A673 (cell line): ENCODE measurements around the gene PAN2. TPM values are rescaled to one million over a fixed set of nuclear protein-coding genes. Genes with fewer than 3 reads are reported as not detected.
"Not testable (repeated sequence)": the region's sequence is repeated elsewhere in the genome, so short reads cannot be mapped to it uniquely, and the experiment has no call there.

Source experiments
- BruUV-seq: library from RNA; stranded (reverse); fragments of 400-500 nt; replicated peaks from 2 replicates; lab custom pipeline; 2021; lab: Mats Ljungman, UMichigan
- CTCF ChIA-PET: fragments of 300-600 bp; sonication (Branson Sonifier 250); formaldehyde crosslinking; loops from one replicate; lab custom pipeline; 2022; ENCODE audit warnings: antibody characterized with exemption; lab: Charles Lee
- POLR2A ChIA-PET: fragments of 300-600 bp; sonication (Branson Sonifier 250); formaldehyde crosslinking; loops from one replicate; lab custom pipeline; 2022; ENCODE audit warnings: antibody characterized with exemption; ENCODE audit not compliant: low non-redundant PET; lab: Charles Lee
- DNase-seq: peaks from one replicate; pipeline ENCODE4 v3.0.0-alpha.2; 2015; ENCODE audit warnings: low spot score
- H3K27ac ChIP-seq: fragments of 200-600 bp; sonication (generic); 2 replicates; pipeline ENCODE4 v1.5.1; 2016; ENCODE audit warnings: mixed run types, low read depth, mild to moderate bottlenecking, mixed read lengths, antibody characterized with exemption, low read length; ENCODE audit not compliant: poor library complexity, severe bottlenecking
- H3K27me3 ChIP-seq: fragments of 200-600 bp; sonication (generic); replicated peaks from 2 replicates; pipeline ENCODE4 v1.6.1; 2017; ENCODE audit warnings: mixed run types, low read depth, mild to moderate bottlenecking, mixed read lengths, antibody characterized with exemption, low read length; ENCODE audit not compliant: insufficient read depth, poor library complexity
- H3K36me3 ChIP-seq: fragments of 200-600 bp; sonication (generic); 2 replicates; pipeline ENCODE4 v1.6.1; 2016; ENCODE audit warnings: mixed run types, mild to moderate bottlenecking, mixed read lengths, antibody characterized with exemption, low read length; ENCODE audit not compliant: insufficient read depth, poor library complexity, severe bottlenecking
- H3K4me1 ChIP-seq: fragments of 200-600 bp; sonication (generic); 2 replicates; pipeline ENCODE4 v1.6.1; 2017; ENCODE audit warnings: mixed run types, mild to moderate bottlenecking, mixed read lengths, antibody characterized with exemption, low read length; ENCODE audit not compliant: insufficient read depth, poor library complexity, severe bottlenecking
- H3K4me3 ChIP-seq: fragments of 200-600 bp; sonication (generic); 2 replicates; pipeline ENCODE4 v1.5.1; 2016; ENCODE audit warnings: low read depth, mixed run types, mild to moderate bottlenecking, mixed read lengths, low read length; ENCODE audit not compliant: poor library complexity, severe bottlenecking
- H3K9me3 ChIP-seq: fragments of 200-600 bp; sonication (generic); 2 replicates; pipeline ENCODE4 v1.6.1; 2016; ENCODE audit warnings: mixed run types, low read depth, mild to moderate bottlenecking, mixed read lengths, antibody characterized with exemption, low read length; ENCODE audit not compliant: poor library complexity, severe bottlenecking
- CTCF ChIP-seq: fragments of 300-800, 200-600 bp; sonication (generic); conservative IDR thresholded peaks from 2 replicates; pipeline ENCODE4 v1.5.1; 2017; ENCODE audit warnings: low read depth, mild to moderate bottlenecking, antibody characterized with exemption, low read length, moderate library complexity, mixed read lengths
- EZH2 ChIP-seq: fragments of 200-600 bp; sonication (generic); IDR thresholded peaks from 2 replicates; pipeline ENCODE4 v1.6.1; 2017; ENCODE audit warnings: borderline replicate concordance, low read depth, mild to moderate bottlenecking, mixed read lengths, antibody characterized with exemption, low read length; ENCODE audit not compliant: poor library complexity, severe bottlenecking
- intact Hi-C: fragments of 100-400 bp; cut with micrococcal nuclease; formaldehyde crosslinking; loops from one replicate; pipeline ENCODE4 v1.10.0; 2022; ENCODE audit not compliant: unreplicated experiment
- total RNA-seq: library from RNA; stranded (reverse); gene quantifications from 2 replicates; pipeline ENCODE4 v1.2.3, GENCODE V29; 2021

Gene PAN2
- total RNA-seq, 1 experiment from 2014 or later, result 46.3 TPM

GRCh38 chr12:56338308-56339157, 4.7 kb upstream of the PAN2 start, which contains the start of gene IL23A:
Gene IL23A (plus strand): TSS chr12:56338884. CDS start chr12:56339045, 161 bp downstream.
- Histone ChIP-seq H3K36me3 (no peaks in the 10 kb centered on the region), H3K27ac (peak within 1 kb of the TSS; percentile 42), H3K27me3 (no peaks in the 10 kb centered on the region), H3K9me3 (no peaks in the 10 kb centered on the region), H3K4me3 (no peak within 1 kb of the TSS), H3K4me1 (no peaks in the 10 kb centered on the region)
- ChIA-PET POLR2A (no interaction called here), CTCF (no interaction called here)
- intact Hi-C loops, result no loop called here
- TF ChIP-seq CTCF (no peak), EZH2 (no peak)
- BruUV-seq, result no TSS peak
- no peak for DNase-seq

DNA sequence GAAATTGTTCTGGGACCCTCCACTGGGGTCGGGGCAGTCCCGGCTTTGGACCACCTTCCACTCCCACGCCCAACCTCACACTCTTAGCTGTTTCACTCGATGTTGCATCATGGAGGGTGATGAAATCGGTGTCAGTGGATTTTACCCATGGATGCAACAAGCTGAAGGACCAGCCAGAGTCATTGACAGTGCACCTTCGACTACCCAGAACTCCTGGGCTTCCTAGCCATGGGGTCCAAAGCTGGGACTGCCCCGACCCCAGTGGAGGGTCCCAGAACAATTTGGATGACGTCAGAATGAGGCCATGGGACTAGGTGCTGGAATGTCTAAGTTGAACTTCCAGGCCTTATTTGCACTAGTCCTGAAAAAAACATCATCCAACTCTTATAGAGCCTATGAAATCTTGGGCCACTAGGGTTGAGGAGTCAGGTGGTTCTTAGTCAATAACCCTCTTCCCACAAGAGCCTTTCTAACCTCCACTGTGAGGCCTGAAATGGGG, 4.0 kb upstream of the PAN2 start:
- Histone ChIP-seq H3K9me3 (no peaks in the 10 kb centered on the region), H3K4me3 (no peak overlapping the region), H3K27me3 (no peaks in the 10 kb centered on the region), H3K27ac (no peak overlapping the region), H3K36me3 (no peaks in the 10 kb centered on the region), H3K4me1 (peaks cover 4% of the 10 kb centered on the region)
- no peak for DNase-seq
- intact Hi-C loops, result no loop called here
- TF ChIP-seq CTCF, result no peak
- TF ChIP-seq EZH2, result no peak
- ChIA-PET POLR2A (no interaction called here), CTCF (no interaction called here)
- BruUV-seq, result no TSS peak

GRCh38 chr12:56336361-56337167, 2.8 kb upstream of the PAN2 start:
- BruUV-seq, result no TSS peak
- POLR2A ChIA-PET, result no interaction called here
- H3K9me3 ChIP-seq, result no peaks in the 10 kb centered on the region
- intact Hi-C loops, result no loop called here
- no peak for TF ChIP-seq CTCF
- no peak for TF ChIP-seq EZH2
- no peaks in the 10 kb centered on the region for H3K36me3 ChIP-seq
- H3K4me3 ChIP-seq, result no peak overlapping the region
- H3K27ac ChIP-seq, result no peak overlapping the region
- peaks cover 7% of the 10 kb centered on the region for H3K4me1 ChIP-seq
- CTCF ChIA-PET, result no interaction called here
- DNase-seq, result no peak
- no peaks in the 10 kb centered on the region for H3K27me3 ChIP-seq

DNA sequence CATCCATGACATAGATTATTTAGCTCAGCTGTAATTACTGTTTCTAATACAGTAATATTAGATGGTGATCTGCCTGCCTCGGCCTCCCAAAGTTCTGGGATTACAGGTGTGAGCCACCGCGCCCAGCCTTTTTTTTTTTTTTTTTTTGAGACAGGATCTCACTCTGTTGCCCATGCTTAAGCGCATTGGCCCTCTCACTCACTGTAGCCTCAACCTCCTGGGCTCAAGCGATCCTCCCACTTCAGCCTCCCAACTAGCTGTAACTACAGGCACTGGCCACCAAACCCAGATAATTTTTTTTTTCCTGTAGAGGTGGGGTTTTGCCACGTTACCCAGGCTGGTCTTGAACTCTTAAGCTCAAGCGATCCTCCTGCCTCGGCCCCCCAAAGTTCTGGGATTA, 1.7 kb upstream of the PAN2 start:
- H3K27me3 ChIP-seq, H3K4me1 ChIP-seq, BruUV-seq, H3K4me3 ChIP-seq, CTCF ChIA-PET, DNase-seq, H3K27ac ChIP-seq, H3K9me3 ChIP-seq, intact Hi-C loops, H3K36me3 ChIP-seq: not testable (repeated sequence)
- POLR2A ChIA-PET, result interaction anchor here (0.6 kb wide), 1 partner anchor 180 kb away, joined by 4 read pairs; no protein-coding TSS in a partner anchor
